Left ventricle myocardium inferior (tissue), 1 donor: ENCODE data around the gene SPATA6. TPM values are rescaled to one million over a fixed set of nuclear protein-coding genes. Genes with fewer than 3 reads are reported as not detected.

Source experiments
- DNase-seq: peaks from one replicate; pipeline ENCODE4 v3.0.0-alpha.2; 2020
- H3K27ac ChIP-seq: fragments of 200-600 bp; replicated peaks from 2 replicates; pipeline ENCODE4 v1.8.0; 2021
- H3K27me3 ChIP-seq: fragments of 200-600 bp; 2 replicates; pipeline ENCODE4 v1.8.0; 2021; ENCODE audit warnings: low read depth
- H3K36me3 ChIP-seq: fragments of 200-600 bp; 2 replicates; pipeline ENCODE4 v1.8.0; 2021
- H3K4me1 ChIP-seq: fragments of 200-600 bp; 2 replicates; pipeline ENCODE4 v1.8.0; 2021
- H3K4me3 ChIP-seq: fragments of 200-600 bp; 2 replicates; pipeline ENCODE4 v1.8.0; 2021; ENCODE audit warnings: mild to moderate bottlenecking, moderate library complexity
- H3K9me3 ChIP-seq: fragments of 200-600 bp; replicated peaks from 2 replicates; pipeline ENCODE4 v1.8.0; 2021
- CTCF ChIP-seq: fragments of 200-600 bp; IDR thresholded peaks from 2 replicates; pipeline ENCODE4 v1.8.0; 2021; ENCODE audit warnings: antibody characterized with exemption, mild to moderate bottlenecking, borderline replicate concordance
- intact Hi-C: fragments of 100-400 bp; cut with micrococcal nuclease; formaldehyde crosslinking; loops from one replicate; pipeline ENCODE4 v1.11.0; 2022
- total RNA-seq: library from RNA; stranded (reverse); fragmentation: NEBNext Ultra II Directional; extraction: Animal tissue kit (Norgen Biotek cat#: 25700); gene quantifications from one replicate; pipeline ENCODE4 v1.2.1, GENCODE V29; 2021
- donor health status: DM: no; HTN: yes; CAD: no; lungs with severe emphysema.

The SPATA6 gene
- total RNA-seq, 1 donor from 2014 or later: 9.3 TPM

GRCh38 chr1:48266576-48266975 is 205.4 kb downstream of the SPATA6 start:
- intact Hi-C loops: no loop called here
- Histone ChIP-seq H3K36me3 (no peaks in the 10 kb centered on the region), H3K4me1 (no peaks in the 10 kb centered on the region), H3K27me3 (no peaks in the 10 kb centered on the region), H3K27ac (no peak overlapping the region), H3K4me3 (no peak overlapping the region), H3K9me3 (peaks cover 14% of the 10 kb centered on the region)
- DNase-seq: no peak
- TF ChIP-seq CTCF: no peak

GRCh38 chr1:48263041-48263440 is 209.0 kb downstream of the SPATA6 start:
- H3K36me3 ChIP-seq: no peaks in the 10 kb centered on the region
- intact Hi-C loops: no loop called here
- H3K4me3 ChIP-seq: no peak overlapping the region
- no peaks in the 10 kb centered on the region for H3K27me3 ChIP-seq
- peaks cover 14% of the 10 kb centered on the region for H3K9me3 ChIP-seq
- H3K27ac ChIP-seq: no peak overlapping the region
- H3K4me1 ChIP-seq: peaks cover 3% of the 10 kb centered on the region
- DNase-seq: no peak
- TF ChIP-seq CTCF: no peak

- no peak for DNase-seq
These were observed 210.1 kb downstream of the SPATA6 start for GRCh38 chr1:48261881-48262400.

GRCh38 chr1:48258106-48258505 is 213.9 kb downstream of the SPATA6 start:
- no peak overlapping the region for H3K4me3 ChIP-seq
- H3K9me3 ChIP-seq: no peaks in the 10 kb centered on the region
- TF ChIP-seq CTCF: no peak
- H3K27me3 ChIP-seq: no peaks in the 10 kb centered on the region
- H3K27ac ChIP-seq: no peak overlapping the region
- no peak for DNase-seq
- H3K4me1 ChIP-seq: peaks cover 7% of the 10 kb centered on the region
- intact Hi-C loops: loop anchor here (10.0 kb wide), 1 partner anchor 237 kb away; no protein-coding TSS in a partner anchor
- no peaks in the 10 kb centered on the region for H3K36me3 ChIP-seq

More at GRCh38 chr1:48261881-48262400, 210.1 kb downstream of the SPATA6 start:
- Histone ChIP-seq H3K4me3 (no peak overlapping the region), H3K9me3 (peaks cover 4% of the 10 kb centered on the region), H3K27me3 (no peaks in the 10 kb centered on the region), H3K27ac (no peak overlapping the region), H3K4me1 (peaks cover 7% of the 10 kb centered on the region), H3K36me3 (no peaks in the 10 kb centered on the region)
- no peak for TF ChIP-seq CTCF
- intact Hi-C loops: no loop called here

GRCh38 chr1:48254254-48254653 is 217.8 kb downstream of the SPATA6 start:
- peaks cover 7% of the 10 kb centered on the region for H3K4me1 ChIP-seq
- H3K27ac ChIP-seq: no peak overlapping the region
- TF ChIP-seq CTCF: no peak
- intact Hi-C loops: loop anchor here (10.0 kb wide), 1 partner anchor 241 kb away; no protein-coding TSS in a partner anchor
- H3K27me3 ChIP-seq: no peaks in the 10 kb centered on the region
- H3K9me3 ChIP-seq: no peaks in the 10 kb centered on the region
- DNase-seq: no peak
- H3K36me3 ChIP-seq: no peaks in the 10 kb centered on the region
- no peak overlapping the region for H3K4me3 ChIP-seq
